ENCODE data around the gene NPAS3.

- TF ChIP-seq EGR1 (IDR thresholded peaks at IDR 0.05; ENCODE audit: borderline replicate concordance, low read depth, low read length) = no peak
- TF ChIP-seq CTCF (IDR thresholded peaks at IDR 0.05; ENCODE audit: control extremely low read depth in 1 of 3, insufficient read depth in 1 of 3, low read depth in 1 of 3, low read length in 3 of 3) = no peak
- TF ChIP-seq EP300 (IDR thresholded peaks at IDR 0.05; ENCODE audit: borderline replicate concordance in 1 of 2, low read depth in 2 of 2, low read length in 2 of 2) = no peak
- TF ChIP-seq MAX (IDR thresholded peaks at IDR 0.05) = no peak
- TF ChIP-seq ATF3 (IDR thresholded peaks at IDR 0.05; ENCODE audit: insufficient read depth, low read depth, low read length) = no peak
These were observed 836.2 kb downstream of the NPAS3 start for GRCh38 chr14:33774723-33775470.

Data from H1 (cell line).